CD14-positive monocyte (primary cell): Measurements from ENCODE around the gene ZNF44. TPM values are rescaled to one million over a fixed set of nuclear protein-coding genes. Genes with fewer than 3 reads are reported as not detected.

Experiments used
- DNase-seq, 3 donors: peaks; one replicate each; pipeline ENCODE4 v3.0.0-alpha.2; 2011 to 2022
- H2AFZ ChIP-seq: 2 replicates; pipeline ENCODE4 v1.6.0; 2012; ENCODE audit warnings: mild to moderate bottlenecking, low read depth, low read length, inconsistent platforms; ENCODE audit not compliant: insufficient read depth, poor library complexity, severe bottlenecking
- H3K27ac ChIP-seq, 2 donors: 1 replicate in 1 of 2; 2 replicates in 1 of 2; pipeline ENCODE4 v1.5.1; 2012 to 2013; ENCODE audit warnings: low read length in 2 of 2, control low read depth in 1 of 2, inconsistent platforms in 1 of 2, low read depth in 1 of 2, mild to moderate bottlenecking in 1 of 2
- H3K27me3 ChIP-seq, 2 donors: one replicate each; pipeline versions ENCODE4 v1.6.0 to v1.6.1; 2011 to 2013; ENCODE audit warnings: low read length in 2 of 2; ENCODE audit not compliant: control insufficient read depth in 2 of 2, insufficient read depth in 2 of 2
- H3K36me3 ChIP-seq, 2 donors: replicated peaks in 1 of 2; 1 replicate in 1 of 2; 2 replicates in 1 of 2; pipeline versions ENCODE4 v1.5.1 to v1.6.1; 2012 to 2013; ENCODE audit warnings: low read length in 2 of 2, control low read depth in 1 of 2, inconsistent platforms in 1 of 2, mild to moderate bottlenecking in 1 of 2; ENCODE audit not compliant: insufficient read depth in 2 of 2, control insufficient read depth in 1 of 2
- H3K4me1 ChIP-seq, 2 donors: 1 replicate in 1 of 2; 2 replicates in 1 of 2; pipeline versions ENCODE4 v1.5.1 to v1.6.1; 2012 to 2013; ENCODE audit warnings: low read length in 2 of 2, control low read depth in 1 of 2, inconsistent platforms in 1 of 2, mild to moderate bottlenecking in 1 of 2, moderate library complexity in 1 of 2; ENCODE audit not compliant: insufficient read depth in 2 of 2, control insufficient read depth in 1 of 2
- H3K4me2 ChIP-seq: replicated peaks from 2 replicates; pipeline ENCODE3; 2012; ENCODE audit warnings: low read length, moderate library complexity, mild to moderate bottlenecking; ENCODE audit not compliant: poor library complexity, severe bottlenecking; ENCODE audit errors: extremely low read depth
- H3K4me3 ChIP-seq, 3 experiments: fragments of 200-600 bp in 1 of 3; sonication (generic) in 1 of 3; replicated peaks in 1 of 3; 1 replicate in 2 of 3; 2 replicates in 1 of 3; pipeline ENCODE4 v1.5.1; 2011 to 2013; ENCODE audit warnings: low read length in 3 of 3, mild to moderate bottlenecking in 3 of 3, control low read depth in 2 of 3, low read depth in 2 of 3, inconsistent platforms in 1 of 3, moderate library complexity in 1 of 3
- H3K79me2 ChIP-seq: 2 replicates; pipeline ENCODE4 v1.6.0; 2012; ENCODE audit warnings: mild to moderate bottlenecking, control low read depth, inconsistent platforms, low read length, moderate library complexity; ENCODE audit not compliant: insufficient read depth
- H3K9ac ChIP-seq: 2 replicates; pipeline ENCODE4 v1.6.0; 2017; ENCODE audit warnings: low read length, mild to moderate bottlenecking; ENCODE audit not compliant: insufficient read depth, poor library complexity, severe bottlenecking
- H3K9me3 ChIP-seq, 2 donors: replicated peaks in 1 of 2; 1 replicate in 1 of 2; 2 replicates in 1 of 2; pipeline versions ENCODE4 v1.5.1 to v1.6.1; 2012 to 2013; ENCODE audit warnings: low read length in 2 of 2, control low read depth in 1 of 2; ENCODE audit not compliant: control insufficient read depth in 1 of 2, insufficient read depth in 1 of 2
- H4K20me1 ChIP-seq: 2 replicates; pipeline ENCODE4 v1.6.0; 2012; ENCODE audit warnings: mild to moderate bottlenecking, low read length, control low read depth, moderate library complexity; ENCODE audit not compliant: insufficient read depth
- H3K27ac Mint-ChIP-seq, 7 donors: one replicate each; pipeline ENCODE4 v1.8.0; 2020; ENCODE audit warnings: mild to moderate bottlenecking in 7 of 7, mixed read lengths in 7 of 7, moderate library complexity in 6 of 7, inconsistent platforms in 2 of 7
- H3K27me3 Mint-ChIP-seq, 3 donors: one replicate each; pipeline ENCODE4 v1.8.0; 2021 to 2022; ENCODE audit warnings: low read depth in 3 of 3, mild to moderate bottlenecking in 3 of 3, mixed read lengths in 3 of 3, moderate library complexity in 3 of 3, inconsistent platforms in 1 of 3
- H3K36me3 Mint-ChIP-seq, 2 donors: one replicate each; pipeline ENCODE4 v1.8.0; 2020; ENCODE audit warnings: mixed read lengths in 2 of 2, inconsistent platforms in 1 of 2, mild to moderate bottlenecking in 1 of 2
- H3K4me1 Mint-ChIP-seq: one replicate; pipeline ENCODE4 v1.8.0; 2020; ENCODE audit warnings: mild to moderate bottlenecking, mixed read lengths
- H3K4me3 Mint-ChIP-seq, 2 donors: one replicate each; pipeline ENCODE4 v1.8.0; 2020; ENCODE audit warnings: mild to moderate bottlenecking in 2 of 2, mixed read lengths in 2 of 2, moderate library complexity in 1 of 2
- H3K9me3 Mint-ChIP-seq, 7 donors: one replicate each; pipeline ENCODE4 v1.8.0; 2020 to 2022; ENCODE audit warnings: mixed read lengths in 7 of 7, mild to moderate bottlenecking in 6 of 7, moderate library complexity in 6 of 7, inconsistent platforms in 2 of 7
- WGBS: methylation state at CpG from one replicate; pipeline ENCODE4 v1.1.5; 2013; ENCODE audit warnings: missing lambda C conversion rate; ENCODE audit not compliant: insufficient coverage; 5-methylcytosine and 5-hydroxymethylcytosine counted together
- intact Hi-C, 2 donors: fragments of 100-400 bp; cut with micrococcal nuclease; formaldehyde crosslinking; loops; one replicate each; pipeline versions ENCODE4 v1.15.0 to v1.15.1; 2023
- polyA plus RNA-seq, 3 donors: library from polyadenylated mRNA; depleted of rRNA in 1 of 3; unstranded in 2 of 3; stranded (reverse) in 1 of 3; fragments of 300-500 nt in 2 of 3; fragments of >200 nt in 1 of 3; fragmentation: Illumina TruSeq in 2 of 3; gene quantifications; 1 replicate in 2 of 3; 2 replicates in 1 of 3; pipeline ENCODE4 v1.2.3, GENCODE V29; 2012 to 2021
- TF ChIP-seq, protein P1 (sequence below): fragments of 200-600 bp; IDR thresholded peaks from one replicate; pipeline ENCODE4 v1.8.0; 2022; ENCODE audit warnings: antibody characterized with exemption, mild to moderate bottlenecking

Gene ZNF44
- polyA plus RNA-seq, 3 donors: 6.7 to 10.1 (median 9.7) TPM

- no peak for DNase-seq
- H3K4me1 ChIP-seq: peaks cover 8 to 11% of the 10 kb centered on the region in 2 donors
- Mint-ChIP-seq H3K36me3 (peaks cover 39 to 67% of the 10 kb centered on the region in 2 donors), H3K27me3 (no peaks in the 10 kb centered on the region), H3K4me1 (peaks cover 27% of the 10 kb centered on the region), H3K27ac (peak overlapping the region in 2 of 7 donors; percentile 21 to 33), H3K4me3 (no peak overlapping the region), H3K9me3 (peaks cover 15 to 35% (median 30%) of the 10 kb centered on the region in 7 donors)
- no peaks in the 10 kb centered on the region for H4K20me1 ChIP-seq
- no peaks in the 10 kb centered on the region for H3K27me3 ChIP-seq
- intact Hi-C loops: loop anchor here (5.0 to 10.0 kb wide), 2 partner anchors 43 to 125 kb away; partner anchors contain the start of genes ZNF563 (in 2 of the 2) and ZNF136 (in 1 of the 2)
- H3K36me3 ChIP-seq: peaks cover 6 to 44% of the 10 kb centered on the region in 2 donors
- WGBS: 100% methylated on average over 2 of the region's 7 CpGs
- peaks cover 28 to 29% of the 10 kb centered on the region in 2 donors for H3K9me3 ChIP-seq
- no peak overlapping the region for H2AFZ ChIP-seq
- H3K4me2 ChIP-seq: no peak overlapping the region
- H3K27ac ChIP-seq: no peak overlapping the region
- H3K4me3 ChIP-seq: no peak overlapping the region
- peaks cover 94% of the 10 kb centered on the region for H3K79me2 ChIP-seq
- H3K9ac ChIP-seq: no peak overlapping the region
- TF ChIP-seq, protein P1, sequence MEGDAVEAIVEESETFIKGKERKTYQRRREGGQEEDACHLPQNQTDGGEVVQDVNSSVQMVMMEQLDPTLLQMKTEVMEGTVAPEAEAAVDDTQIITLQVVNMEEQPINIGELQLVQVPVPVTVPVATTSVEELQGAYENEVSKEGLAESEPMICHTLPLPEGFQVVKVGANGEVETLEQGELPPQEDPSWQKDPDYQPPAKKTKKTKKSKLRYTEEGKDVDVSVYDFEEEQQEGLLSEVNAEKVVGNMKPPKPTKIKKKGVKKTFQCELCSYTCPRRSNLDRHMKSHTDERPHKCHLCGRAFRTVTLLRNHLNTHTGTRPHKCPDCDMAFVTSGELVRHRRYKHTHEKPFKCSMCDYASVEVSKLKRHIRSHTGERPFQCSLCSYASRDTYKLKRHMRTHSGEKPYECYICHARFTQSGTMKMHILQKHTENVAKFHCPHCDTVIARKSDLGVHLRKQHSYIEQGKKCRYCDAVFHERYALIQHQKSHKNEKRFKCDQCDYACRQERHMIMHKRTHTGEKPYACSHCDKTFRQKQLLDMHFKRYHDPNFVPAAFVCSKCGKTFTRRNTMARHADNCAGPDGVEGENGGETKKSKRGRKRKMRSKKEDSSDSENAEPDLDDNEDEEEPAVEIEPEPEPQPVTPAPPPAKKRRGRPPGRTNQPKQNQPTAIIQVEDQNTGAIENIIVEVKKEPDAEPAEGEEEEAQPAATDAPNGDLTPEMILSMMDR: no peak
These were observed 5.0 kb downstream of the ZNF44 start for GRCh38 chr19:12289790-12290065.

GRCh38 chr19:12287958-12288500 lies 6.7 kb downstream of the ZNF44 start:
- peaks cover 91% of the 10 kb centered on the region for H3K79me2 ChIP-seq
- Mint-ChIP-seq H3K36me3 (peaks cover 47 to 82% of the 10 kb centered on the region in 2 donors), H3K9me3 (peaks cover 20 to 52% (median 46%) of the 10 kb centered on the region in 7 donors)

More at GRCh38 chr19:12287958-12288500, 6.7 kb downstream of the ZNF44 start:
- no peak overlapping the region for H3K27ac Mint-ChIP-seq
- no peak for DNase-seq
- TF ChIP-seq, protein P1: no peak
- H3K27me3 ChIP-seq: no peaks in the 10 kb centered on the region
- 100% methylated on average over 1 of the region's 1 CpG for WGBS
- no peaks in the 10 kb centered on the region for H4K20me1 ChIP-seq
- H3K4me1 Mint-ChIP-seq: peaks cover 16% of the 10 kb centered on the region
- no peak overlapping the region for H3K27ac ChIP-seq
- no peak overlapping the region for H3K9ac ChIP-seq
- peaks cover 45 to 46% of the 10 kb centered on the region in 2 donors for H3K9me3 ChIP-seq
- no peak overlapping the region for H3K4me2 ChIP-seq
- intact Hi-C loops: no loop called here
- no peak overlapping the region for H3K4me3 Mint-ChIP-seq
- peaks cover 0 to under 1% of the 10 kb centered on the region in 2 donors for H3K4me1 ChIP-seq
- H3K36me3 ChIP-seq: peaks cover 6 to 57% of the 10 kb centered on the region in 2 donors
- H3K4me3 ChIP-seq: no peak overlapping the region
- H2AFZ ChIP-seq: no peak overlapping the region
- no peaks in the 10 kb centered on the region for H3K27me3 Mint-ChIP-seq
